Measurements from ENCODE around the gene MAD2L1BP. TPM values are rescaled to one million over a fixed set of nuclear protein-coding genes. Genes with fewer than 3 reads are reported as not detected.

The MAD2L1BP gene
- polyA plus RNA-seq, 1 donor (not counting 4 experiments of a cell fraction or from before 2014, with no cell fraction given), result 34.2 TPM

- Histone ChIP-seq H2AFZ (ENCODE audit: control insufficient read depth, low read length) (no peak overlapping the region), H4K20me1 (ENCODE audit: control insufficient read depth, extremely low read depth, insufficient read depth, low read length) (no peaks in the 10 kb centered on the region), H3K27ac (ENCODE audit: control insufficient read depth, insufficient read depth, low read length) (no peak overlapping the region), H3K9me1 (ENCODE audit: control insufficient read depth, extremely low read depth, insufficient read depth, low read length) (no peaks in the 10 kb centered on the region), H3K9ac (ENCODE audit: control insufficient read depth, extremely low read depth, insufficient read depth, low read length) (no peak overlapping the region), H3K4me3 (ENCODE audit: control insufficient read depth in 2 of 3, extremely low read depth in 1 of 3, insufficient read depth in 2 of 3, low read depth in 1 of 3, low read length in 3 of 3) (no peak overlapping the region), H3K4me1 (ENCODE audit: control insufficient read depth, extremely low read depth, insufficient read depth, low read length) (no peaks in the 10 kb centered on the region), H3K36me3 (ENCODE audit: control insufficient read depth in 2 of 2, extremely low read depth in 1 of 2, insufficient read depth in 2 of 2, low read length in 2 of 2) (peaks cover 22 to 24% of the 10 kb centered on the region in 2 experiments), H3K79me2 (ENCODE audit: control insufficient read depth, insufficient read depth, low read length) (no peaks in the 10 kb centered on the region), H3K27me3 (ENCODE audit: control insufficient read depth, extremely low read depth, insufficient read depth, low read length) (no peaks in the 10 kb centered on the region), H3K4me2 (ENCODE audit: control insufficient read depth, extremely low read depth, insufficient read depth, low read depth, low read length) (no peak overlapping the region), H3K9me3 (ENCODE audit: control insufficient read depth, low read depth, low read length) (no peaks in the 10 kb centered on the region)
- FAIRE-seq (no peak), DNase-seq (ENCODE audit: low read depth, low spot score) (no peak)
- dilution Hi-C loops (cut with MboI; ENCODE audit: extremely low pct_ligation_motif_present, low sequenced_read_pairs), result no loop called here
- TF ChIP-seq CTCF (optimal IDR thresholded peaks at IDR 0.05 in 1 of 3, IDR thresholded peaks at IDR 0.05 in 1 of 3, conservative IDR thresholded peaks at IDR 0.05 in 1 of 3; ENCODE audit: extremely low read depth in 1 of 3, insufficient read depth in 2 of 3, low read length in 3 of 3), result no peak
These were observed 21.8 kb upstream of the MAD2L1BP start for GRCh38 chr6:43613721-43614395.

GRCh38 chr6:43614396-43614730 is 21.3 kb upstream of the MAD2L1BP start:
- TF ChIP-seq CTCF (optimal IDR thresholded peaks at IDR 0.05 in 1 of 3, IDR thresholded peaks at IDR 0.05 in 1 of 3, conservative IDR thresholded peaks at IDR 0.05 in 1 of 3; ENCODE audit: extremely low read depth in 1 of 3, insufficient read depth in 2 of 3, low read length in 3 of 3), result no peak
- no peak for TF ChIP-seq EZH2 (IDR thresholded peaks at IDR 0.05; ENCODE audit: low read length)
- FAIRE-seq (no peak), DNase-seq (ENCODE audit: low read depth, low spot score) (no peak)
- Histone ChIP-seq H2AFZ (ENCODE audit: control insufficient read depth, low read length) (no peak overlapping the region), H3K36me3 (ENCODE audit: control insufficient read depth in 2 of 2, extremely low read depth in 1 of 2, insufficient read depth in 2 of 2, low read length in 2 of 2) (peaks cover 22 to 24% of the 10 kb centered on the region in 2 experiments), H3K27me3 (ENCODE audit: control insufficient read depth, extremely low read depth, insufficient read depth, low read length) (no peaks in the 10 kb centered on the region), H3K4me2 (ENCODE audit: control insufficient read depth, extremely low read depth, insufficient read depth, low read depth, low read length) (no peak overlapping the region), H3K27ac (ENCODE audit: control insufficient read depth, insufficient read depth, low read length) (no peak overlapping the region), H3K4me1 (ENCODE audit: control insufficient read depth, extremely low read depth, insufficient read depth, low read length) (no peaks in the 10 kb centered on the region), H3K4me3 (ENCODE audit: control insufficient read depth in 2 of 3, extremely low read depth in 1 of 3, insufficient read depth in 2 of 3, low read depth in 1 of 3, low read length in 3 of 3) (no peak overlapping the region), H3K79me2 (ENCODE audit: control insufficient read depth, insufficient read depth, low read length) (no peaks in the 10 kb centered on the region), H4K20me1 (ENCODE audit: control insufficient read depth, extremely low read depth, insufficient read depth, low read length) (no peaks in the 10 kb centered on the region), H3K9me3 (ENCODE audit: control insufficient read depth, low read depth, low read length) (no peaks in the 10 kb centered on the region), H3K9me1 (ENCODE audit: control insufficient read depth, extremely low read depth, insufficient read depth, low read length) (no peaks in the 10 kb centered on the region), H3K9ac (ENCODE audit: control insufficient read depth, extremely low read depth, insufficient read depth, low read length) (no peak overlapping the region)
- dilution Hi-C loops (cut with MboI; ENCODE audit: extremely low pct_ligation_motif_present, low sequenced_read_pairs), result no loop called here

Data from keratinocyte (primary cell).